Subcutaneous adipose tissue (tissue), 4 donors: Measurements from ENCODE around the gene DOCK2. TPM values are rescaled to one million over a fixed set of nuclear protein-coding genes. Genes with fewer than 3 reads are reported as not detected.

Experiments used
- total RNA-seq, 4 donors: library from RNA; depleted of rRNA; stranded (reverse); fragments of >200 nt; gene quantifications; one replicate each; pipeline ENCODE4 v1.1.0, GENCODE V29; 2016
- TF ChIP-seq, protein P1 (sequence below): fragments of 450-650 bp; IDR thresholded peaks from one replicate; pipeline ENCODE4 v1.5.1; 2016; ENCODE audit warnings: low read depth, mild to moderate bottlenecking, control low read depth, antibody characterized with exemption, moderate library complexity

Gene DOCK2
- total RNA-seq, 4 donors from 2014 or later = 23.9 to 101 (median 51.1) TPM

DNA sequence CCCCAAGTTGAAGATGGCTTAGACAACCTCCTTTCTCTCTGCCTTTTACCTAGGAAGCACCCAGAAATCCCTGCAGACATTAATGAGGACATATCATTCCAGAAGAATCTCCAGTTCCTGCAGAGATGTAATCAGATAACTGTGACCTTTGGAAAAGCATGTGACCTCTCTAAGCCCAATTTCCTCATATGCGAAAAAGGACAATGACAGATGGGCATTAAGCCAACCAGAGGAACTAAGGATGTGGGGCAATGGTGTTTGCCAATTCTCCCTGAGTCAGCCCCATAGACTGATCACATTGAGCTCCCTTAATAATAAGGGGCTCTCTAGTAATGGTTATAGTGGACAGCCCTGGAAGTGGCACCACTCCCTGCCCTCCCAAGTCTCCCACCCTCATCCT lies 458.6 kb downstream of the DOCK2 start:
- TF ChIP-seq, protein P1, sequence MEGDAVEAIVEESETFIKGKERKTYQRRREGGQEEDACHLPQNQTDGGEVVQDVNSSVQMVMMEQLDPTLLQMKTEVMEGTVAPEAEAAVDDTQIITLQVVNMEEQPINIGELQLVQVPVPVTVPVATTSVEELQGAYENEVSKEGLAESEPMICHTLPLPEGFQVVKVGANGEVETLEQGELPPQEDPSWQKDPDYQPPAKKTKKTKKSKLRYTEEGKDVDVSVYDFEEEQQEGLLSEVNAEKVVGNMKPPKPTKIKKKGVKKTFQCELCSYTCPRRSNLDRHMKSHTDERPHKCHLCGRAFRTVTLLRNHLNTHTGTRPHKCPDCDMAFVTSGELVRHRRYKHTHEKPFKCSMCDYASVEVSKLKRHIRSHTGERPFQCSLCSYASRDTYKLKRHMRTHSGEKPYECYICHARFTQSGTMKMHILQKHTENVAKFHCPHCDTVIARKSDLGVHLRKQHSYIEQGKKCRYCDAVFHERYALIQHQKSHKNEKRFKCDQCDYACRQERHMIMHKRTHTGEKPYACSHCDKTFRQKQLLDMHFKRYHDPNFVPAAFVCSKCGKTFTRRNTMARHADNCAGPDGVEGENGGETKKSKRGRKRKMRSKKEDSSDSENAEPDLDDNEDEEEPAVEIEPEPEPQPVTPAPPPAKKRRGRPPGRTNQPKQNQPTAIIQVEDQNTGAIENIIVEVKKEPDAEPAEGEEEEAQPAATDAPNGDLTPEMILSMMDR = no peak

DNA sequence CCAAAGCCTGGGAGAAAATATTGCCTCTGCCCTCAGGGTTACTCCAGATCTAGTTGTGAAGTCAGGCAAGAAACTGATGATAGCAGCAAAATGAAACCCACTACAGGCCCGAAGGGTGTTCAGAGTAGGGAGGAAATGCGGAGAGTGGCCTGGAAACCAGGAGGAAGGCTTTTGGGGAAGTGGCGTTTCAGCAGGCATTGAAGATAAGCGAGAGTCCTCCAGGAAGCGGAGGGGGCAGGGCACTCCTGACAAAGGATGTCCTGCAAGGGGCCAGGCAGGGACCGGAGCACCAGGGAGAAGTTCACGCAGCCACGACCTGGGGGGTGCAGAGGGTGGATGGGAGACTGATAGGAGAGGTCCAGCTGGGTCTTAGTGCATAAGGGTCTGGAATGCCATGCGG lies 460.9 kb downstream of the DOCK2 start:
- TF ChIP-seq, protein P1 = no peak

DNA sequence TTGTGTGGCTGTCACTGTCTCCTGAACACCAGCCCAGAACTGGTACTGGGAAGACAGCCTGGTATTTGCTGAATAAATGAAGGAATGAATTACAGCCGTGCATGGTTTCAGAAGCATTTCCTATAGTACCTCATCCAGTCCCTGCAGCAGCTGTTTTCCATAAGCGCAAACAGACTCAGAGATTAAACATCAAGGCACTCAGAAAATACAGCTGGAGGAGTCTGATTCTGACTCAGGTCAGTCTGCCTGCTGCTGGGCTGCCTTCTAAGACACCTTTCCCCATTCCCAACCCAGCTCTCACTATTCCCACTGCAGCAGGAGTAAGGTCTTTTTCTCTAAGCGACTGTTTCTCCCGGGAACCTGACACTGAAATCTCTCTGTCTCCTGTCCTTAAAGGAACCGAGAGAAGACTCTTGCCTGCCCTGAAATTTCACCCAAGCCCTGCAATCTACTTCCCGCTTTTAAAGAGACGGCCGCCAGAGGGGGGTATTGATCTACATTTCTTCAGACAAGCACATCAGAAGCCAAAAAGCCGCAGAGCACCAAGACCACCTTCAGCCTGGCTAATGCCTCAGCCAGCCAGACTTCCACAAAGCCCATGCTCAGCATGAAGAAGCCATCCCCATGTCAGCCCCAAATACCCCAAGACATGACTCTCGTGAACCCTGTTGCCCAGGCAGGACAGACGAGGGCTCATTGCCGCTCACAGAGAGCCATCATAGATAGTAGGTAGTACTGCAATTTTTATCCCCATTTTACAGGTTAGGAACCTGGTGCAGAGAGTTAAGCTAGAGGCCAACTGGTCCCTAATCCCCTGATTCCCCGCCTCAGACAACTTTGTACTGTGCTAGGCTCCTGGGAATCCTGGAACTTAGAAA lies 463.2 kb downstream of the DOCK2 start:
- TF ChIP-seq, protein P1 = no peak

DNA sequence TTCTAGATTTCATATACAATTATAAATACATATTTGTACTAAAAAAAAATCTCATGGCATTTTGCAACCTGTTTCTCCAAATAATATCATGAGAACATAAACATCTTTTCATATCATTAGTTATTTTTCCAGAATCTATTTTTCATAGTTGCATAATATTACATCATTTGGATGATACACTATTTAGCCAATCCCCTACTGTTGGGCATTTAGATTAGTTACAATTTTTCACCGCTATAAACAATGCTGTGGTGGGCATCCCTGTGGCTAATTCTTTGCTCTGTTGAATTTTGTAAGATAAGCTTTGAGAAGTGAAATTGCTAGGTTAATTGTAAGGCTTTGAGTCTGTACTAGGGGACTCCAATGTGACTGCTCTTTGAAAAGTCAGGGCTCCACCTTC lies 466.4 kb downstream of the DOCK2 start:
- TF ChIP-seq, protein P1 = no peak

DNA sequence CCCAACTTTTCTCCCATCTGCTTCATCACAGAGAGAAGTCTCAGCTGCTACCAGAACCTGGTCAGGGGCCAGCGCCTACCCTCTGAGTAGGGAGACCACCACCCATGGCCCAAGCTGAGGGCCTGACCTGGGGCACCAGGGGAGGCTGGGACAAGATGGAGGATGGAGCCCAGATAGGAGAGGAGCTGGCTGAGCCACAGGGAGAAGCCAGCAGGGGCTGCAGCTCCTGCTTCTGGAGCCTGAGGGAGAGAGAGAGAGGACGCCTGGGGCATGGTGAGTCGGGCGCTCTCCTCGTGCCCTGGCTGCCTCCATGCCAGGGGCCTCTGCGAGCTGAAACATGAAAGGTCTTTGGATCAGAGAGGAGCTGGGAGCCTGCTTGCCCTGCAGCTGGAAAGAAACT lies 467.2 kb downstream of the DOCK2 start:
- TF ChIP-seq, protein P1 = no peak

DNA sequence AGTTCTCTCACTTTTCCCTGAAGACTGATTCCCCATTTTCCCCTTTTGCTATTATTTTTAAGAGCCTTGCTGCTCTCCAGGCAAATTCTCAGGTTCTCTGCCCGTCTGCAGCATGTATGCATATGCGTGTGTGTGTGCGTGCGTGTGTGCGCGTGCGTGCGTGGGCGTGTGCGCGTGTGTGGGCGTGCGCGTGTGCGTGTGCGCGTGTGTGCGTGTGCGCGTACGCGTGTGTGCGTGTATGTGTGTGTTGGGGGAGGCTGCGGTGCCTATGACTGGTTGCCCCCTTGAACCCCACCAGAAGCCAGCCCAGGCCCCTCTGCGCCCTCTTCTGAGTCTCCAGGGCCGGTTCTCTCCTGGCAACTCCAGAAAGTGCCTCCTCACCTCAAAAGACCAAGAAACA lies 467.6 kb downstream of the DOCK2 start:
- TF ChIP-seq, protein P1 = no peak

DNA sequence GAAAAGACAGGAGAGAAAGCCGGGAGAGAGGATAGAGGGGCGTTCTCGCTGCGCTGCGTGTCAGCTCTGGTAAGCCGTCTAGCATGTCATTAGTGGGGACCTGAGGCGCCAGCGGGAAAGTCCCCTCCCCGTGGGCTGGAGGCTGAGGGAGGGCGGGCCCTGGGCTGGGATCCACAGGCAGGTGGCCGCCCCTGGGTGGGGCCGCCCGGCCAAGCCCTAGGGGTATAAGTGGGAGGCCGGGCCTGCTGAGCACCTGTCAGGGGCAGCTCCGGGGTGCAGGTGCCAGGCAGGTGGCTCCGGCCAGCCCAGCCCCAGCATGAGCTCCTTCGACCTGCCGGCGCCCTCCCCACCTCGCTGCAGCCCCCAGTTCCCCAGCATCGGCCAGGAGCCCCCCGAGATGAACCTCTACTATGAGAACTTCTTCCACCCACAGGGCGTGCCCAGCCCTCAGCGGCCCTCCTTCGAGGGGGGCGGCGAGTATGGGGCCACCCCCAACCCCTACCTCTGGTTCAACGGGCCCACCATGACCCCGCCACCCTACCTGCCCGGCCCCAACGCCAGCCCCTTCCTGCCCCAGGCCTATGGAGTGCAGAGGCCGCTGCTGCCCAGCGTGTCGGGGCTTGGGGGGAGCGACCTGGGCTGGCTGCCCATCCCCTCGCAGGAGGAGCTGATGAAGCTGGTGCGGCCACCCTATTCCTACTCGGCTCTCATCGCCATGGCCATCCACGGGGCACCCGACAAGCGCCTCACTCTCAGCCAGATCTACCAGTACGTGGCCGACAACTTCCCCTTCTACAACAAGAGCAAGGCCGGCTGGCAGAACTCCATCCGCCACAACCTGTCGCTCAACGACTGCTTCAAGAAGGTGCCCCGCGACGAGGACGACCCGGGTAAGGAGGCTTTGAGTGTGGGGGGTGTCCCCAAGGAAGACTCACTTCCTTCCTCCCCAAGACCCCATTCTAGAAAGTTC lies 468.9 kb downstream of the DOCK2 start, which contains the start of gene FOXI1:
Gene FOXI1 (plus strand): TSS at position 256 of the 970 bp plus-strand sequence. CDS start 61 bp downstream, at position 317.
- TF ChIP-seq, protein P1 = no peak
